Body of pancreas (tissue), 4 donors: Measurements from ENCODE around the gene ALDH1L2.
"Not testable (repeated sequence)": the region's sequence is repeated elsewhere in the genome, so short reads cannot be mapped to it uniquely, and the experiment has no call there.

Source experiments
- CTCF ChIP-seq, 7 experiments: fragments of 450-650 bp in 4 of 7; fragments of 200-600 bp in 3 of 7; sonication (generic) in 3 of 7; IDR thresholded peaks; one replicate each; pipeline ENCODE4 v1.5.1; 2016 to 2019; ENCODE audit warnings: antibody characterized with exemption in 7 of 7
- POLR2A ChIP-seq, 3 donors: fragments of 450-650 bp; IDR thresholded peaks; one replicate each; pipeline ENCODE4 v1.6.1; 2016; ENCODE audit warnings: antibody characterized with exemption in 3 of 3, mild to moderate bottlenecking in 2 of 3

- not testable (repeated sequence) for TF ChIP-seq CTCF, POLR2A (IDR thresholded peaks at IDR 0.05)
These were observed 106.6 kb downstream of the ALDH1L2 start for GRCh38 chr12:104977688-104978087.
